HCT116 (cell line): ENCODE results near the gene ZBTB8A. TPM values are rescaled to one million over a fixed set of nuclear protein-coding genes. Genes with fewer than 3 reads are reported as not detected.
A peak's percentile ranks its signal among the peaks of the same experiment; 100 is the strongest.

Experiments
- ATAC-seq: fragments of 200-7000 bp; cut with Tn5 transposase; 2 replicates; pipeline ENCODE4 v1.9.1; 2020; ENCODE audit warnings: mild to moderate bottlenecking, moderate library complexity
- BruUV-seq: library from RNA; stranded (reverse); fragments of 400-500 nt; replicated peaks from 2 replicates; lab custom pipeline; 2021; lab: Mats Ljungman, UMichigan
- CTCF ChIA-PET: fragments of 300-600 bp; sonication (Branson Sonifier 250); formaldehyde crosslinking; loops from one replicate; lab custom pipeline; 2021; ENCODE audit warnings: antibody characterized with exemption; lab: Charles Lee
- POLR2A ChIA-PET: fragments of 300-600, 350-600 bp; sonication (Branson Sonifier 250); formaldehyde crosslinking; loops from one replicate; lab custom pipeline; 2021; ENCODE audit warnings: antibody characterized with exemption; lab: Charles Lee
- RAD21 ChIA-PET, 2 experiments: fragments of 300-600 bp; sonication (Branson Sonifier 250); formaldehyde crosslinking; loops; one replicate each; lab custom pipeline; 2023; ENCODE audit warnings: low total read pairs in 2 of 2; ENCODE audit not compliant: uncharacterized antibody in 2 of 2, unreplicated experiment in 2 of 2, low non-redundant PET in 1 of 2; lab: Charles Lee
- DNase-seq: peaks from one replicate; pipeline ENCODE4 v3.0.0-alpha.2; 2010; ENCODE audit warnings: low read depth, low spot score
- H2AFZ ChIP-seq: fragments of 200-600 bp; shearing (Covaris generic), sonication (generic); 2 replicates; pipeline ENCODE4 v1.6.1; 2017; ENCODE audit warnings: low read depth, mixed run types, mixed read lengths, antibody characterized with exemption, low read length; ENCODE audit not compliant: poor library complexity, severe bottlenecking
- H3K27ac ChIP-seq: 2 replicates; pipeline ENCODE4 v1.5.1; 2012; ENCODE audit warnings: low read depth, low read length
- H3K27me3 ChIP-seq: fragments of 200-600 bp; sonication (generic); 2 replicates; pipeline ENCODE4 v1.6.1; 2016; ENCODE audit warnings: mixed run types, low read length, mixed read lengths; ENCODE audit not compliant: insufficient read depth
- H3K36me3 ChIP-seq, 2 experiments: fragments of 200-500 bp in 1 of 2; fragments of 200-600 bp in 1 of 2; sonication (Bioruptor generic) in 1 of 2; sonication (generic) in 1 of 2; 2 replicates each; pipeline versions ENCODE4 v1.5.1 to v1.6.1; 2014 to 2016; ENCODE audit warnings: low read length in 2 of 2, inconsistent platforms in 1 of 2, mixed read lengths in 1 of 2, mixed run types in 1 of 2; ENCODE audit not compliant: insufficient read depth in 2 of 2, control insufficient read depth in 1 of 2
- H3K4me1 ChIP-seq, 2 experiments: fragments of 200-600 bp in 1 of 2; sonication (generic) in 1 of 2; 2 replicates each; pipeline versions ENCODE4 v1.5.1 to v1.6.1; 2012 to 2017; ENCODE audit warnings: low read length in 2 of 2, inconsistent platforms in 1 of 2, mild to moderate bottlenecking in 1 of 2, mixed read lengths in 1 of 2, mixed run types in 1 of 2, moderate library complexity in 1 of 2; ENCODE audit not compliant: insufficient read depth in 2 of 2, control insufficient read depth in 1 of 2
- H3K4me2 ChIP-seq: fragments of 200-600 bp; sonication (generic); 2 replicates; pipeline ENCODE4 v1.6.1; 2017; ENCODE audit warnings: mixed run types, low read length, mixed read lengths
- H3K4me3 ChIP-seq, 2 experiments: fragments of 200-600 bp in 1 of 2; sonication (generic) in 1 of 2; replicated peaks in 1 of 2; 2 replicates each; pipeline ENCODE4 v1.5.1; 2011 to 2016; ENCODE audit warnings: low read length in 2 of 2, control low read depth in 1 of 2, low read depth in 1 of 2, mild to moderate bottlenecking in 1 of 2, mixed read lengths in 1 of 2, mixed run types in 1 of 2
- H3K79me2 ChIP-seq: fragments of 200-600 bp; sonication (generic); 2 replicates; pipeline ENCODE4 v1.6.1; 2017; ENCODE audit warnings: mild to moderate bottlenecking, mixed run types, low read length, moderate library complexity, mixed read lengths; ENCODE audit not compliant: insufficient read depth
- H3K9ac ChIP-seq: fragments of 200-600 bp; sonication (generic); 2 replicates; pipeline ENCODE4 v1.6.1; 2016; ENCODE audit warnings: low read length, mixed read lengths
- H3K9me2 ChIP-seq: fragments of 200-600 bp; sonication (generic), shearing (Covaris generic); 2 replicates; pipeline ENCODE4 v1.6.1; 2017; ENCODE audit warnings: mixed run types, mild to moderate bottlenecking, moderate library complexity; ENCODE audit not compliant: insufficient read depth
- H3K9me3 ChIP-seq, 2 experiments: fragments of 200-500 bp in 1 of 2; fragments of 200-600 bp in 1 of 2; sonication (Bioruptor generic) in 1 of 2; sonication (generic) in 1 of 2; 2 replicates each; pipeline ENCODE4 v1.6.1; 2014 to 2017; ENCODE audit warnings: low read length in 2 of 2, mixed read lengths in 2 of 2, inconsistent platforms in 1 of 2, low read depth in 1 of 2, mild to moderate bottlenecking in 1 of 2, mixed run types in 1 of 2, moderate library complexity in 1 of 2; ENCODE audit not compliant: control insufficient read depth in 1 of 2, insufficient read depth in 1 of 2
- H4K20me1 ChIP-seq: fragments of 200-600 bp; sonication (generic), shearing (Covaris generic); 2 replicates; pipeline ENCODE4 v1.6.1; 2017; ENCODE audit warnings: mixed run types, mild to moderate bottlenecking, moderate library complexity; ENCODE audit not compliant: insufficient read depth
- CBX3 ChIP-seq: IDR thresholded peaks from 2 replicates; pipeline ENCODE4 v1.6.1; 2012; ENCODE audit warnings: low read depth
- CEBPB ChIP-seq: IDR thresholded peaks from 2 replicates; pipeline ENCODE4 v1.6.1; 2012; ENCODE audit warnings: low read depth
- EGR1 ChIP-seq: IDR thresholded peaks from 2 replicates; pipeline ENCODE4 v1.6.1; 2012; ENCODE audit warnings: low read depth
- ELF1 ChIP-seq: IDR thresholded peaks from 2 replicates; pipeline ENCODE4 v1.6.1; 2012; ENCODE audit warnings: low read depth, borderline replicate concordance
- POLR2A ChIP-seq: IDR thresholded peaks from 2 replicates; pipeline ENCODE4 v1.7.0; 2011; ENCODE audit warnings: borderline replicate concordance; ENCODE audit not compliant: insufficient read depth, insufficient read length; ENCODE audit errors: extremely low read depth
- POLR2AphosphoS5 ChIP-seq: IDR thresholded peaks from 2 replicates; pipeline ENCODE4 v1.6.1; 2011; ENCODE audit warnings: mild to moderate bottlenecking, low read depth, low read length, moderate library complexity
- RAD21 ChIP-seq: IDR thresholded peaks from 2 replicates; pipeline ENCODE4 v1.6.1; 2012; ENCODE audit warnings: low read depth, mild to moderate bottlenecking
- SIN3A ChIP-seq: IDR thresholded peaks from 2 replicates; pipeline ENCODE4 v1.6.1; 2012; ENCODE audit warnings: low read depth
- SP1 ChIP-seq: IDR thresholded peaks from 2 replicates; pipeline ENCODE4 v1.6.1; 2012; ENCODE audit warnings: low read depth
- SRF ChIP-seq: IDR thresholded peaks from 2 replicates; pipeline ENCODE4 v1.6.1; 2012; ENCODE audit warnings: low read depth
- YY1 ChIP-seq: IDR thresholded peaks from 2 replicates; pipeline ENCODE4 v1.6.1; 2011; ENCODE audit warnings: low read length, low read depth, moderate library complexity, mild to moderate bottlenecking; ENCODE audit not compliant: insufficient replicate concordance; ENCODE audit errors: extremely low read depth
- intact Hi-C: fragments of 100-400 bp; cut with micrococcal nuclease; formaldehyde crosslinking; loops from 2 replicates; pipeline ENCODE4 v1.10.0; 2022
- total RNA-seq: library from RNA; stranded (reverse); gene quantifications from one replicate; pipeline ENCODE4 v1.2.1, GENCODE V29; 2021; ENCODE audit not compliant: unreplicated experiment
- TF ChIP-seq, protein P1 (sequence below): IDR thresholded peaks from 2 replicates; pipeline ENCODE4 v1.6.1; 2011; ENCODE audit warnings: mild to moderate bottlenecking, low read length, moderate library complexity; ENCODE audit not compliant: insufficient replicate concordance; ENCODE audit errors: extremely low read depth

The ZBTB8A gene
- total RNA-seq, 1 experiment from 2014 or later = 9.7 TPM

DNA sequence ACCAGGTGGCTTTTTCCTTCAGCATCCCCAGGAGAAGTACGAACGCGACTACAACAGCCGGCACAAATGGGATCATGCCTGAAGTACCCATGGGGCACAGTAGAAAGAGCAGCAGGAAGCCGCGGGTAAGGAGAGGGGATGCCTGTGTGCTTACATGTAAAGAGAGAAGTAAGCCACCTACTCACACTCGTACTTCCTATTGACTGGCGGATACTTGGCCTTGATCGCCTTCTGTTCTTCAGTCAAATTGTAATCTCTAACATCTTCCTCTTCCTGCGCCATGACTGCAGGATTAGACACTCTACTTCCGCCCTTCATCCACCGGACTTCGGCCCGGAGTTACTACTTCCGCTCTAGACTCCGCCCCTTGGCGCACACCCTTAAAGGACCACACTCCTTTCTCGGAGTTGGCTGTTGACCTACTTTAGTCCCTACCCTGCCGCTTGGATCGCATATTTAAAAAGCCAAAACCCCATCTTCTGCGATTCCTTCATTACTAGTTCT lies 111.1 kb downstream of the ZBTB8A start, which contains the start of gene ZBTB8OS:
Gene ZBTB8OS, minus strand, starts transcription at position 303 of the 504 bp plus-strand sequence. Its CDS starts 21 bp downstream, at position 282.
- Histone ChIP-seq H3K27ac (peak within 1 kb of the TSS; percentile 95), H2AFZ (peak within 1 kb of the TSS; percentile 70), H3K27me3 (no peaks in the 10 kb centered on the region), H3K9me2 (no peaks in the 10 kb centered on the region), H3K79me2 (peaks cover 93% of the 10 kb centered on the region), H3K9me3 (no peaks in the 10 kb centered on the region), H3K36me3 (peaks cover 15 to 28% of the 10 kb centered on the region in 2 experiments), H4K20me1 (peaks cover 3% of the 10 kb centered on the region; the same call in 1 of the 2 replicates), H3K9ac (peak within 1 kb of the TSS; percentile 99), H3K4me3 (peak within 1 kb of the TSS; percentile 89 to 99), H3K4me1 (peaks cover 11 to 25% of the 10 kb centered on the region in 2 experiments; a peak in 3 of 4 replicates), H3K4me2 (peak within 1 kb of the TSS; percentile 98)
- no peak for TF ChIP-seq SRF
- peak; percentile 82 for TF ChIP-seq POLR2AphosphoS5
- no peak for TF ChIP-seq CEBPB
- TF ChIP-seq, protein P1, sequence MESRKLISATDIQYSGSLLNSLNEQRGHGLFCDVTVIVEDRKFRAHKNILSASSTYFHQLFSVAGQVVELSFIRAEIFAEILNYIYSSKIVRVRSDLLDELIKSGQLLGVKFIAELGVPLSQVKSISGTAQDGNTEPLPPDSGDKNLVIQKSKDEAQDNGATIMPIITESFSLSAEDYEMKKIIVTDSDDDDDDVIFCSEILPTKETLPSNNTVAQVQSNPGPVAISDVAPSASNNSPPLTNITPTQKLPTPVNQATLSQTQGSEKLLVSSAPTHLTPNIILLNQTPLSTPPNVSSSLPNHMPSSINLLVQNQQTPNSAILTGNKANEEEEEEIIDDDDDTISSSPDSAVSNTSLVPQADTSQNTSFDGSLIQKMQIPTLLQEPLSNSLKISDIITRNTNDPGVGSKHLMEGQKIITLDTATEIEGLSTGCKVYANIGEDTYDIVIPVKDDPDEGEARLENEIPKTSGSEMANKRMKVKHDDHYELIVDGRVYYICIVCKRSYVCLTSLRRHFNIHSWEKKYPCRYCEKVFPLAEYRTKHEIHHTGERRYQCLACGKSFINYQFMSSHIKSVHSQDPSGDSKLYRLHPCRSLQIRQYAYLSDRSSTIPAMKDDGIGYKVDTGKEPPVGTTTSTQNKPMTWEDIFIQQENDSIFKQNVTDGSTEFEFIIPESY = no peak
- TF ChIP-seq SP1 = peak; percentile 83
- TF ChIP-seq YY1 = peak; percentile 88
- no peak for TF ChIP-seq RAD21
- peak; percentile 88 for TF ChIP-seq ELF1
- peak; percentile 84 for TF ChIP-seq SIN3A
- peak; percentile 43 for TF ChIP-seq POLR2A
- TF ChIP-seq CBX3 = 0 out of 2 replicates have a peak, but pooled peaks have one; percentile 53
- peak; percentile 14; the same call in 1 of the 2 replicates for TF ChIP-seq EGR1
- ATAC-seq (peak; percentile 80), DNase-seq (peak; percentile 87)
- intact Hi-C loops = loop anchor here (1.0 to 10.0 kb wide), 3 partner anchors 112 to 201 kb away; no protein-coding TSS in a partner anchor
- no TSS peak for BruUV-seq
- CTCF ChIA-PET = interaction anchor here (0.8 to 1.4 kb wide), 4 partner anchors 40 to 201 kb away, joined by 3 to 6 read pairs (median 4); no protein-coding TSS in a partner anchor
- POLR2A ChIA-PET = interaction anchor here (0.7 to 1.3 kb wide), 7 partner anchors 10 to 314 kb away, joined by 3 to 8 read pairs (median 3); partner anchors contain the start of gene RNF19B
- RAD21 ChIA-PET = interaction anchor here (0.5 to 1.0 kb wide), 2 partner anchors 38 to 130 kb away, joined by 3 read pairs; no protein-coding TSS in a partner anchor
